KMS-11 (cell line): ENCODE results near the gene NELL1.

Experiments
- H2AFZ ChIP-seq: fragments of 200-600 bp; sonication (generic); 2 replicates; pipeline ENCODE4 v1.6.1; 2016; ENCODE audit warnings: antibody characterized with exemption, mixed run types, low read depth
- H3K27ac ChIP-seq: fragments of 200-600 bp; sonication (generic); 2 replicates; pipeline ENCODE4 v1.6.1; 2016; ENCODE audit warnings: mild to moderate bottlenecking, mixed run types
- H3K27me3 ChIP-seq: fragments of 200-600 bp; sonication (generic); 2 replicates; pipeline ENCODE4 v1.6.1; 2017; ENCODE audit warnings: mild to moderate bottlenecking, low read depth, mixed run types, moderate library complexity; ENCODE audit not compliant: insufficient read depth
- H3K36me3 ChIP-seq: fragments of 200-600 bp; sonication (generic); 2 replicates; pipeline ENCODE4 v1.6.1; 2017; ENCODE audit warnings: mild to moderate bottlenecking, mixed run types; ENCODE audit not compliant: insufficient read depth
- H3K4me1 ChIP-seq: fragments of 200-600 bp; sonication (generic); 2 replicates; pipeline ENCODE4 v1.6.1; 2016; ENCODE audit warnings: mild to moderate bottlenecking, low read depth, mixed run types; ENCODE audit not compliant: poor library complexity, severe bottlenecking
- H3K4me2 ChIP-seq: fragments of 200-600 bp; sonication (generic); 2 replicates; pipeline ENCODE4 v1.7.0; 2016; ENCODE audit warnings: mild to moderate bottlenecking, mixed run types
- H3K4me3 ChIP-seq: fragments of 200-600 bp; sonication (generic); IDR thresholded peaks from 2 replicates; pipeline ENCODE4 v1.6.1; 2017; ENCODE audit warnings: low read depth, low read length, mixed read lengths; ENCODE audit not compliant: insufficient read depth
- H3K79me2 ChIP-seq: fragments of 200-600 bp; sonication (generic); 2 replicates; pipeline ENCODE4 v1.6.1; 2016; ENCODE audit warnings: low read depth, mixed run types; ENCODE audit not compliant: insufficient read depth
- H3K9ac ChIP-seq: fragments of 200-600 bp; sonication (generic); 2 replicates; pipeline ENCODE4 v1.6.1; 2016; ENCODE audit warnings: mild to moderate bottlenecking, mixed run types
- H4K20me1 ChIP-seq: fragments of 200-600 bp; sonication (generic); 2 replicates; pipeline ENCODE4 v1.6.1; 2016; ENCODE audit warnings: mild to moderate bottlenecking, mixed run types; ENCODE audit not compliant: insufficient read depth
- TF ChIP-seq, protein P1 (sequence below): fragments of 200-600 bp; sonication (generic); conservative IDR thresholded peaks from 2 replicates; pipeline ENCODE4 v1.6.1; 2017; ENCODE audit warnings: low read depth, mild to moderate bottlenecking, antibody characterized with exemption, low read length, moderate library complexity, mixed read lengths

Gene NELL1

DNA sequence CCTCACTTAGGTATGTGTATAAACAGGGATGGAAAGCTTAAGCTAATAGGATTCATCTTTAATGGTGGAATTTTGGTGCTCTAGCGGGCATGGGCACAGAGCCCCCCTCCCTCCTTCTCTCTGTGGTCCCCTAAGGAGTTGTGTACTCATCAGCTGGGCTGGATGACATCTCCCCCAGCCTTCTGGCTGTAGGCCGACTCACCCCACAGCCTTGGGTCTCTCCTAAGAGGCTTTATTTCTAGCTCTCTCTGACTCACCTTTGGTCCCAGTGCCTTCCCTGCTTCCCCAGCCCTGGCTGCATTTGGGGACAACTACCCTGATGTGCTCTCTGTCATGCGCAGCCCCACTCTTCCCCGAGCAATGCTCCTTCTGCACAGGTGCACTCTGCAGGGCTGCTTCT, 43.1 kb upstream of the NELL1 start:
- H3K4me3 ChIP-seq: no peak overlapping the region
- H3K4me2 ChIP-seq: peak overlapping the region; percentile 56
- peaks cover 58% of the 10 kb centered on the region for H3K4me1 ChIP-seq
- no peaks in the 10 kb centered on the region for H3K27me3 ChIP-seq
- no peaks in the 10 kb centered on the region for H3K79me2 ChIP-seq
- peak overlapping the region; percentile 47; the same call in 1 of the 2 replicates for H3K27ac ChIP-seq
- no peaks in the 10 kb centered on the region for H3K36me3 ChIP-seq
- H2AFZ ChIP-seq: peak overlapping the region; percentile 38
- H3K9ac ChIP-seq: no peak overlapping the region
- no peaks in the 10 kb centered on the region for H4K20me1 ChIP-seq
- TF ChIP-seq, protein P1, sequence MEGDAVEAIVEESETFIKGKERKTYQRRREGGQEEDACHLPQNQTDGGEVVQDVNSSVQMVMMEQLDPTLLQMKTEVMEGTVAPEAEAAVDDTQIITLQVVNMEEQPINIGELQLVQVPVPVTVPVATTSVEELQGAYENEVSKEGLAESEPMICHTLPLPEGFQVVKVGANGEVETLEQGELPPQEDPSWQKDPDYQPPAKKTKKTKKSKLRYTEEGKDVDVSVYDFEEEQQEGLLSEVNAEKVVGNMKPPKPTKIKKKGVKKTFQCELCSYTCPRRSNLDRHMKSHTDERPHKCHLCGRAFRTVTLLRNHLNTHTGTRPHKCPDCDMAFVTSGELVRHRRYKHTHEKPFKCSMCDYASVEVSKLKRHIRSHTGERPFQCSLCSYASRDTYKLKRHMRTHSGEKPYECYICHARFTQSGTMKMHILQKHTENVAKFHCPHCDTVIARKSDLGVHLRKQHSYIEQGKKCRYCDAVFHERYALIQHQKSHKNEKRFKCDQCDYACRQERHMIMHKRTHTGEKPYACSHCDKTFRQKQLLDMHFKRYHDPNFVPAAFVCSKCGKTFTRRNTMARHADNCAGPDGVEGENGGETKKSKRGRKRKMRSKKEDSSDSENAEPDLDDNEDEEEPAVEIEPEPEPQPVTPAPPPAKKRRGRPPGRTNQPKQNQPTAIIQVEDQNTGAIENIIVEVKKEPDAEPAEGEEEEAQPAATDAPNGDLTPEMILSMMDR: no peak

DNA sequence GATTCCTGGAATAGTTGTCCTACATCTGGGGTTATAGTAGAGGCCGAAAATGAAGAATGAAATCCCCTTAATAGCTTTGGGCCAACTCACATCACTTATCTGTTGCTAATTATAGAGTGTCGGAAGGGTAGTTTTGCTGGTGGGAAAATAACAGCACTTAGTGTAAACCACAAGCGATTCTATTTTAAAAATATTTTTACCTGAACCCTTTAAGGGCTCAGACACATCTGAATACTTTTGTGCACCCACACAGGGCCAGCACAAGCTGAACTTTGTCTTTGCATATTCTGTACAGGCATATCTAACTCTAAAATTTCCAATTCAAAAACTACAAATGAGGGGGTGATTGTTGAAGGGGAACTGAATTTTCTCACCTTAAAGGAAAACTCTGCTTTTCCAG, 42.4 kb upstream of the NELL1 start:
- H3K4me1 ChIP-seq: peaks cover 65% of the 10 kb centered on the region
- H3K9ac ChIP-seq: no peak overlapping the region; the same call in 1 of the 2 replicates
- no peak overlapping the region for H3K4me3 ChIP-seq
- H3K36me3 ChIP-seq: no peaks in the 10 kb centered on the region
- H3K79me2 ChIP-seq: no peaks in the 10 kb centered on the region
- TF ChIP-seq, protein P1: no peak
- H3K27ac ChIP-seq: peak overlapping the region; percentile 47
- peak overlapping the region; percentile 38 for H2AFZ ChIP-seq
- H3K4me2 ChIP-seq: peak overlapping the region; percentile 56
- H3K27me3 ChIP-seq: no peaks in the 10 kb centered on the region
- H4K20me1 ChIP-seq: no peaks in the 10 kb centered on the region

DNA sequence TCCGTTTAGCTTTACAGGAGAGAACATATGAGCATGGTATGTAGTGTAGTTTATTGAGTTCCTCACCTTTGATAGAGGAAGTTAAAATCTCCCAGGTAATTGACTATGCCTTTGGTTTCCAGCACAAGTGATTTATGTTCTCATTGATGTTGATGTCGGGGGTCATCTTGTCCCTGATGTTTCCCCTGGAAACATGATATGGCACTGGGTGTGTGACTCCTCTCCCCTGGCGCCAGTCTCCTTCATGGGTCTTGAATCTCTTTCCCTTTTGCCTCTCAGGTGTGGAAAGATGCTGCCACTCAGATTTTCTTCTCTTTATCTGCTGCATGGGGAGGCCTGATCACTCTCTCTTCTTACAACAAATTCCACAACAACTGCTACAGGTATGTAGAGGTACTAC, 41.7 kb upstream of the NELL1 start:
- peaks cover 72% of the 10 kb centered on the region for H3K4me1 ChIP-seq
- H3K79me2 ChIP-seq: no peaks in the 10 kb centered on the region
- H2AFZ ChIP-seq: peak overlapping the region; percentile 30
- H3K27me3 ChIP-seq: no peaks in the 10 kb centered on the region
- H3K36me3 ChIP-seq: no peaks in the 10 kb centered on the region
- H3K4me3 ChIP-seq: no peak overlapping the region
- H4K20me1 ChIP-seq: no peaks in the 10 kb centered on the region
- TF ChIP-seq, protein P1: no peak
- H3K27ac ChIP-seq: peak overlapping the region; percentile 47
- H3K9ac ChIP-seq: no peak overlapping the region; the same call in 1 of the 2 replicates
- H3K4me2 ChIP-seq: peak overlapping the region; percentile 56

DNA sequence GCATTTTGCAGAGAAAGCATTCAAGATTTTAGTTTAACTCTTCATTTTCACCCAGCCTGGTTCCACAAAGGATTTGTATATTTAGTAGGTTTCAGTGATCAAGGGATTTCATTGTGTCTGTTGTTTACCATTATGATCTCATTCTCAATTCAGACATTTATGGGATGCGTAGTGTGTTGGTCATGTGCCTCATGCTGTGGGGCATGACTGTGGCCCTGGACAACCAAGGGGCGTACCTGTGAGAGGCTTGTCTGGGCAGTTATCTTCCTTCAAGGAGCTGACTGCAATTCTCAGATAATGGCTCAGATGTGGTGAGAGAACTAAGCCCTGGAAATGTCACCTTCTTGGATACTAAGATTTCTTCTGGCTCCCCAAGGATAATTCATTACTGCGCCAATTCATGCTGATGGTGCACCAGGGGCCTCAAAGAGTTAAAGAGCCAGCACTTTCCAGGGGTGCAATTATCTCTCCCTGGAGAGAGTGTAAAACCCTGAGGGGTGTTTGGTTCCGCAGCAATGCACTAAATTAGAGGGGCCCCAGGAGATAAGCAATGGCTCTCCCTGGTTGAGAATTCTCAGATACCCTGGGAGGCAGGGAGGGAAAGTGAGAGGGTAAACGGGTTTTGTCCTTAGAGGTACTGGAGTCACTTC, 37.7 kb upstream of the NELL1 start:
- Histone ChIP-seq H3K4me1 (peaks cover 59% of the 10 kb centered on the region), H3K79me2 (no peaks in the 10 kb centered on the region), H3K4me2 (peak overlapping the region; percentile 47), H3K27ac (peak overlapping the region; percentile 59), H3K4me3 (no peak overlapping the region), H3K27me3 (no peaks in the 10 kb centered on the region), H4K20me1 (no peaks in the 10 kb centered on the region), H3K9ac (peak overlapping the region; percentile 13; the same call in 1 of the 2 replicates), H3K36me3 (no peaks in the 10 kb centered on the region), H2AFZ (peak overlapping the region; percentile 46; the same call in 1 of the 2 replicates)
- TF ChIP-seq, protein P1: no peak
